ENCODE results near the gene CAMTA2. TPM values are rescaled to one million over a fixed set of nuclear protein-coding genes. Genes with fewer than 3 reads are reported as not detected.

The CAMTA2 gene
- total RNA-seq, 1 experiment from 2014 or later, result 9.2 TPM

DNA sequence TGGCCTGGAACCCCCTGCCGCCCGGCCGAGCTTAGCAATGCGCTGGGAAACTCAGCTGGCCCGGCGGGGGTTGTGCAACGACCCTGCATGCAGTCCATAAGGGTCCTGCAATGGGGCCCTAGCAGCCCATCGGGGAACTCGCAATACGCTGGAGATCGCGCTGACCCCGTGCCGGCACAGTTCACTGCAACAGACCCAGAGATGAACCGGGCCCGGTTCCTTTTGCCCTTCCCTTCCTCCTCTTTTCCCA is 48.0 kb downstream of the CAMTA2 start (continued):
- TF ChIP-seq, protein P1, sequence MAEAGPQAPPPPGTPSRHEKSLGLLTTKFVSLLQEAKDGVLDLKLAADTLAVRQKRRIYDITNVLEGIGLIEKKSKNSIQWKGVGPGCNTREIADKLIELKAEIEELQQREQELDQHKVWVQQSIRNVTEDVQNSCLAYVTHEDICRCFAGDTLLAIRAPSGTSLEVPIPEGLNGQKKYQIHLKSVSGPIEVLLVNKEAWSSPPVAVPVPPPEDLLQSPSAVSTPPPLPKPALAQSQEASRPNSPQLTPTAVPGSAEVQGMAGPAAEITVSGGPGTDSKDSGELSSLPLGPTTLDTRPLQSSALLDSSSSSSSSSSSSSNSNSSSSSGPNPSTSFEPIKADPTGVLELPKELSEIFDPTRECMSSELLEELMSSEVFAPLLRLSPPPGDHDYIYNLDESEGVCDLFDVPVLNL (CRISPR knock-in tag; IDR thresholded peaks at IDR 0.05; ENCODE audit: borderline replicate concordance, low read depth), result no peak
- no peak for TF ChIP-seq ZNF219 (CRISPR knock-in tag; IDR thresholded peaks at IDR 0.05; ENCODE audit: borderline replicate concordance)

DNA sequence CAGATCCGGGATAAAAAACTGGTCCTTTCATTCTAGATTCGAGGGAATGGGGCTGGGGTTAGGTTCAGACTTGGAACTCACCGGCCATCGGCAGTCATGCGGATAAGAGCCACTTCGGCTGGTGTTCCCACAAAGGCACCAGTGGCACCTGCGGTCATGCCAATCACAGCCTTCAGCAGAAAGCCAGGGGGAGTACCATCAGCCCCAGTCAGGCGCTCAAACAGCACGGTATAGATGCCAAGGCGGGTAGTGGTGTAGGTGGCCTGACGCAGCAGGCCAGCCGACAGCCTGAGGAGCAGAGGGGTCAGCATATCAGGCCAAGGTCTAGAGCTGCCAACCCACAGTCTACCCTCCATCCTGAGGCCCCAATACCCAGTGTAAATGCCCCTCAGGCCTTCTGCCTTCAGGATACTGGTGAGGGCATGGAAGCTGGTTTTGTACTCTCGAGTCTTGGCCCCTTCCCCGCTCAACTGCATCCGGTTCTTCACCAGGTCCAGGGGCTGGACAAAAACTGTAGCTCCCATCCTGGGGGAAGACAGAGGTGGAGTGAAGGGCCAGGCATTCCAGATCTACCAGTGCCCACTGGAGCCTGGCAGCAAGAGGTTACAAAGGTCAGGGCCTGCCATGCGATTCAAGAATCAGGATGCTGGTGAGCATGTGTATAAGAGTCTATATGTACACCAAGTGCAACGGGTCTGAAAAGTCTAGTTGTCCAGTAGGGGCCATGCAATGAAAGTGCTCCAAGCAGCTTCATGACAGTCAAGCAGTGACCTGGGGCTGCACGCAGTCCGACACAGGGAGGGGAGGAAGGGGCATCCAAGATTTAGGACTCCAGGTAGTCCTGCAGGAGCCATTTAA is 48.6 kb downstream of the CAMTA2 start:
- no peaks in the 10 kb centered on the region for H3K9me3 Mint-ChIP-seq
- H3K27me3 Mint-ChIP-seq (ENCODE audit: low read depth), result no peaks in the 10 kb centered on the region
- H3K27ac Mint-ChIP-seq, result peak overlapping the region; percentile 96
- POLR2A ChIA-PET, result interaction anchor here (0.5 to 2.6 kb wide), 3 partner anchors 28 to 123 kb away, joined by 3 to 38 read pairs (median 6); partner anchors contain the start of gene SPAG7
- CTCF ChIA-PET, result interaction anchor here (1.0 to 2.6 kb wide), 11 partner anchors 12 to 49 kb away, joined by 3 to 38 read pairs (median 7); partner anchors contain the start of genes CAMTA2, CHRNE, ENO3 and PFN1
- no peak for DNase-seq (ENCODE audit: low spot score)
- peaks cover 36% of the 10 kb centered on the region for H3K36me3 Mint-ChIP-seq
- TF ChIP-seq, protein P2, sequence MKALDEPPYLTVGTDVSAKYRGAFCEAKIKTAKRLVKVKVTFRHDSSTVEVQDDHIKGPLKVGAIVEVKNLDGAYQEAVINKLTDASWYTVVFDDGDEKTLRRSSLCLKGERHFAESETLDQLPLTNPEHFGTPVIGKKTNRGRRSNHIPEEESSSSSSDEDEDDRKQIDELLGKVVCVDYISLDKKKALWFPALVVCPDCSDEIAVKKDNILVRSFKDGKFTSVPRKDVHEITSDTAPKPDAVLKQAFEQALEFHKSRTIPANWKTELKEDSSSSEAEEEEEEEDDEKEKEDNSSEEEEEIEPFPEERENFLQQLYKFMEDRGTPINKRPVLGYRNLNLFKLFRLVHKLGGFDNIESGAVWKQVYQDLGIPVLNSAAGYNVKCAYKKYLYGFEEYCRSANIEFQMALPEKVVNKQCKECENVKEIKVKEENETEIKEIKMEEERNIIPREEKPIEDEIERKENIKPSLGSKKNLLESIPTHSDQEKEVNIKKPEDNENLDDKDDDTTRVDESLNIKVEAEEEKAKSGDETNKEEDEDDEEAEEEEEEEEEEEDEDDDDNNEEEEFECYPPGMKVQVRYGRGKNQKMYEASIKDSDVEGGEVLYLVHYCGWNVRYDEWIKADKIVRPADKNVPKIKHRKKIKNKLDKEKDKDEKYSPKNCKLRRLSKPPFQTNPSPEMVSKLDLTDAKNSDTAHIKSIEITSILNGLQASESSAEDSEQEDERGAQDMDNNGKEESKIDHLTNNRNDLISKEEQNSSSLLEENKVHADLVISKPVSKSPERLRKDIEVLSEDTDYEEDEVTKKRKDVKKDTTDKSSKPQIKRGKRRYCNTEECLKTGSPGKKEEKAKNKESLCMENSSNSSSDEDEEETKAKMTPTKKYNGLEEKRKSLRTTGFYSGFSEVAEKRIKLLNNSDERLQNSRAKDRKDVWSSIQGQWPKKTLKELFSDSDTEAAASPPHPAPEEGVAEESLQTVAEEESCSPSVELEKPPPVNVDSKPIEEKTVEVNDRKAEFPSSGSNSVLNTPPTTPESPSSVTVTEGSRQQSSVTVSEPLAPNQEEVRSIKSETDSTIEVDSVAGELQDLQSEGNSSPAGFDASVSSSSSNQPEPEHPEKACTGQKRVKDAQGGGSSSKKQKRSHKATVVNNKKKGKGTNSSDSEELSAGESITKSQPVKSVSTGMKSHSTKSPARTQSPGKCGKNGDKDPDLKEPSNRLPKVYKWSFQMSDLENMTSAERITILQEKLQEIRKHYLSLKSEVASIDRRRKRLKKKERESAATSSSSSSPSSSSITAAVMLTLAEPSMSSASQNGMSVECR (CRISPR knock-in tag; IDR thresholded peaks at IDR 0.05; ENCODE audit: borderline replicate concordance), result no peak
- TF ChIP-seq ZNF121 (CRISPR knock-in tag; IDR thresholded peaks at IDR 0.05) (no peak), ZBTB21 (CRISPR knock-in tag; IDR thresholded peaks at IDR 0.05; ENCODE audit: borderline replicate concordance) (no peak), ZNF423 (CRISPR knock-in tag; IDR thresholded peaks at IDR 0.05) (no peak), GTF2I (CRISPR knock-in tag; conservative IDR thresholded peaks at IDR 0.05) (no peak), TP53 (CRISPR knock-in tag; IDR thresholded peaks at IDR 0.05) (no peak), SOX15 (CRISPR knock-in tag; IDR thresholded peaks at IDR 0.05) (no peak)
- H3K4me3 Mint-ChIP-seq, result peak overlapping the region; percentile 96
- ATAC-seq, result no peak
- peaks cover 28% of the 10 kb centered on the region for H3K4me1 Mint-ChIP-seq

DNA sequence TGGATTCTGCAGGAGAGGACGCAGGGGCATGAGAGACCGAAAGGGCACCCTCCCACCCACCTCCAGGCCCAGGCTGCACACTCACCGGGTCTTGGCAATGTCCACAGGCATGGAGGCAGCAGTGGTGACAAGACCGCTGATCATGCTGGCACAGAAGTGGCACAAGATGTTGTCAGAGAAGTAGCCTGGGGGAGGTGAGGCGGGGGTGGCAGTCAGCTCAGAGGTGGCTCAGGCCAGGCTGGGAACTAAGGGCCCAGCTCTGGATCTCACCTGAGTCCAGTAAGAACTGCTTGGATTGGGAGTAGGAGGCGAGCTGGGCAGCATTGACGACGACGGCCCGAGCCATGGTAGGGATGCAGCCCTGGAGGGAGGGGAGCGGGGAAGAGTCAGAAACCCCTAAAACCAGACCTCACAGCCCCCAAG is 49.4 kb downstream of the CAMTA2 start:
- peaks cover 34% of the 10 kb centered on the region for H3K36me3 Mint-ChIP-seq
- no peaks in the 10 kb centered on the region for H3K27me3 Mint-ChIP-seq (ENCODE audit: low read depth)
- peak overlapping the region; percentile 68; the same call in 1 of the 2 replicates for H3K27ac Mint-ChIP-seq
- no peak for DNase-seq (ENCODE audit: low spot score)
- CTCF ChIA-PET, result interaction anchor here (1.0 kb wide), 1 partner anchor 19 kb away, joined by 3 read pairs; no protein-coding TSS in a partner anchor
- POLR2A ChIA-PET, result no interaction called here
- H3K4me3 Mint-ChIP-seq, result peak overlapping the region; percentile 96
- H3K9me3 Mint-ChIP-seq, result no peaks in the 10 kb centered on the region
- no peak for ATAC-seq
- no peak for TF ChIP-seq SOX15 (CRISPR knock-in tag; IDR thresholded peaks at IDR 0.05)
- TF ChIP-seq ZNF423 (CRISPR knock-in tag; IDR thresholded peaks at IDR 0.05), result no peak
- H3K4me1 Mint-ChIP-seq, result peaks cover 29% of the 10 kb centered on the region

DNA sequence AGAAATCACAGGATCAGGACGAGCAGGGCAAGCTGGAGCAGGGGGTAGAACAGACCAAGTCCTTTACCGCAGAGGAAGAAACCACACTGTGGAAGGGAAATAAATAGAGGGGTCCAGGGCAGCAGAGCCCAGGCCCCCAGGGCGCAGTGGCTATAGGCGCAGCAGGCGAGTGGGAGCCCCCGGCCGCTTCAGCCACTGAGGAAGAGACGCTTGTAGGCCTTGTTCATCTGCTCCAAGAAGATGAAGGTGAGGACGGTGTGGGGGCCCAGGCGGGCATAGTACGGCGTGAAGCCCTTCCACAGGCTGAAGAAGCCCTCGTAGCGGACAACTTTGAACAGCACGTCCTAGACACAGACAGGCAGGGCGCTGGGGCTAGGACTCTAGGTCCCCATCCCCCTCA is 49.9 kb downstream of the CAMTA2 start:
- H3K4me1 Mint-ChIP-seq, result peaks cover 29% of the 10 kb centered on the region
- H3K4me3 Mint-ChIP-seq, result peak overlapping the region; percentile 96; the same call in 1 of the 2 replicates
- ChIA-PET CTCF (interaction anchor here (1.0 kb wide), 1 partner anchor 19 kb away, joined by 3 read pairs; no protein-coding TSS in a partner anchor), POLR2A (no interaction called here)
- H3K27ac Mint-ChIP-seq, result no peak overlapping the region
- ATAC-seq (no peak), DNase-seq (ENCODE audit: low spot score) (no peak)
- no peaks in the 10 kb centered on the region for H3K27me3 Mint-ChIP-seq (ENCODE audit: low read depth)
- peaks cover 28% of the 10 kb centered on the region for H3K36me3 Mint-ChIP-seq
- no peaks in the 10 kb centered on the region for H3K9me3 Mint-ChIP-seq
- TF ChIP-seq IRF2 (CRISPR knock-in tag; IDR thresholded peaks at IDR 0.05; ENCODE audit: borderline replicate concordance, low read depth) (no peak), JUN (CRISPR knock-in tag; IDR thresholded peaks at IDR 0.05) (no peak), ZNF671 (CRISPR knock-in tag; IDR thresholded peaks at IDR 0.05) (no peak)
- TF ChIP-seq, protein P3, sequence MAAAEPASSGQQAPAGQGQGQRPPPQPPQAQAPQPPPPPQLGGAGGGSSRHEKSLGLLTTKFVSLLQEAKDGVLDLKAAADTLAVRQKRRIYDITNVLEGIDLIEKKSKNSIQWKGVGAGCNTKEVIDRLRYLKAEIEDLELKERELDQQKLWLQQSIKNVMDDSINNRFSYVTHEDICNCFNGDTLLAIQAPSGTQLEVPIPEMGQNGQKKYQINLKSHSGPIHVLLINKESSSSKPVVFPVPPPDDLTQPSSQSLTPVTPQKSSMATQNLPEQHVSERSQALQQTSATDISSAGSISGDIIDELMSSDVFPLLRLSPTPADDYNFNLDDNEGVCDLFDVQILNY (CRISPR knock-in tag; IDR thresholded peaks at IDR 0.05), result no peak
